AG09309 (cell line): Measurements from ENCODE around the gene BMF.
"Not testable (repeated sequence)": the region's sequence is repeated elsewhere in the genome, so short reads cannot be mapped to it uniquely, and the experiment has no call there.

Experiments used
- DNase-seq: peaks from one replicate; pipeline ENCODE4 v3.0.0-alpha.2; 2010; ENCODE audit warnings: low read depth
- H3K4me3 ChIP-seq: 2 replicates; pipeline ENCODE4 v1.5.1; 2011; ENCODE audit warnings: mild to moderate bottlenecking, low read depth, low read length, moderate library complexity; ENCODE audit not compliant: control insufficient read depth
- TF ChIP-seq, protein P1 (sequence below): IDR thresholded peaks from 2 replicates; pipeline ENCODE4 v1.5.1; 2011; ENCODE audit warnings: mild to moderate bottlenecking, low read depth, low read length, inconsistent platforms; ENCODE audit not compliant: insufficient read depth, control insufficient read depth; ENCODE audit errors: missing control alignments

The BMF gene

DNA sequence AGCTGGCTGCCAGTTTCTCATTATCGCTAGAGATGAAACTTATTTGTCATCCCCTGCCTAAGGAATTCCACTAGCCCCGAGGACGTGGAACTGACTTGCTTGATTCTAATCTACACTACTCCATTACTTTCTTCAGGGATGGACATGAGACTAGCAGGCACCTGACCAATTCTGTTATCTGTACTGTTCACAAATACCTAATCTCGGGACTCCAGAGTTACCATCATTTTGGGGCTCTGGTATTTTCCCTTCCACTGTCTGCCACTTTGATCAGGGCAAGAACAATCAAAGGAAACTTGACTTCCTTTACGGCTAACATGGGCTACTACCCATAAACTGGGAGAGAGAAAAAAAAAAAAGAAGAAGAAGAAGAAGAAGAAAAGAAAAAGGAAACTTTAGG is 27.8 kb downstream of the BMF start:
- TF ChIP-seq, protein P1, sequence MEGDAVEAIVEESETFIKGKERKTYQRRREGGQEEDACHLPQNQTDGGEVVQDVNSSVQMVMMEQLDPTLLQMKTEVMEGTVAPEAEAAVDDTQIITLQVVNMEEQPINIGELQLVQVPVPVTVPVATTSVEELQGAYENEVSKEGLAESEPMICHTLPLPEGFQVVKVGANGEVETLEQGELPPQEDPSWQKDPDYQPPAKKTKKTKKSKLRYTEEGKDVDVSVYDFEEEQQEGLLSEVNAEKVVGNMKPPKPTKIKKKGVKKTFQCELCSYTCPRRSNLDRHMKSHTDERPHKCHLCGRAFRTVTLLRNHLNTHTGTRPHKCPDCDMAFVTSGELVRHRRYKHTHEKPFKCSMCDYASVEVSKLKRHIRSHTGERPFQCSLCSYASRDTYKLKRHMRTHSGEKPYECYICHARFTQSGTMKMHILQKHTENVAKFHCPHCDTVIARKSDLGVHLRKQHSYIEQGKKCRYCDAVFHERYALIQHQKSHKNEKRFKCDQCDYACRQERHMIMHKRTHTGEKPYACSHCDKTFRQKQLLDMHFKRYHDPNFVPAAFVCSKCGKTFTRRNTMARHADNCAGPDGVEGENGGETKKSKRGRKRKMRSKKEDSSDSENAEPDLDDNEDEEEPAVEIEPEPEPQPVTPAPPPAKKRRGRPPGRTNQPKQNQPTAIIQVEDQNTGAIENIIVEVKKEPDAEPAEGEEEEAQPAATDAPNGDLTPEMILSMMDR = no peak
- no peak for DNase-seq
- H3K4me3 ChIP-seq = no peak overlapping the region

DNA sequence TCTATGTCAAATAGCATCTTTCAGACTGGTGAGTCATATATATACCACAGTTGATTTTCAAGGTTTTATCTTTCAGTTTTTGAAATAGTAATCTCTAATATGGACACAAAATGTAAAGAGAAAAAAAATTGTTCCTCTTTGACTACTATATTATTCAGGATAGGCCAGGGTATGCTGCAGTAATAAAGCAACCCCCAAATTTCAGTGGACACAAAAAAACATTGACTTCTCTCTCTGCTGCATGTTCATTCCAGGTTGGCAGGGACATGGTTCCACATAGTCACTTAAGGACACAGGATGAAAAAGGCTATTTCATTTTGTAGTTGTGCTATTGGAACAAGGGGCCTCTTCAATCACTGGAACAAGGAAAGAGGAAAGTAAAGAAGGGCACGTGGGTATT is 28.6 kb downstream of the BMF start:
- no peak for DNase-seq
- no peak overlapping the region for H3K4me3 ChIP-seq
- TF ChIP-seq, protein P1 = no peak

DNA sequence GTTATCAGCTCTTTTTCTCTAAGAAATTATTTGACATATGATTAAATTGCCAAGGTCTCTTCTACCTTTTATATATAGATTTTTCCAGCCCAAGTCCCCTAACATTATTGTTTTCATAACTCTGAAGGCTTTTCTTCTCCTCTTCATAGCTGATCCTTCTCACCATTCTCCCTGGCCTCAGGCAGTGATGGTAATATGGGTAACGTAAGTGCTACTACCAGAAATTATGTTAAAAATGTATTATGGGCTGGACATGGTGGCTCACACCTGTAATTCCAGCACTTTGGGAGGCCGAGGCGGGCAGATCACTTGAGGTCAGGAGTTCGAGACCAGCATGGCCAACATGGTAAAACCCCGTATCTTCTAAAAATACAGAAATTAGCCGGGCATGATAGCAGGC is 29.2 kb downstream of the BMF start:
- no peak overlapping the region for H3K4me3 ChIP-seq
- TF ChIP-seq, protein P1 = no peak
- DNase-seq = no peak

DNA sequence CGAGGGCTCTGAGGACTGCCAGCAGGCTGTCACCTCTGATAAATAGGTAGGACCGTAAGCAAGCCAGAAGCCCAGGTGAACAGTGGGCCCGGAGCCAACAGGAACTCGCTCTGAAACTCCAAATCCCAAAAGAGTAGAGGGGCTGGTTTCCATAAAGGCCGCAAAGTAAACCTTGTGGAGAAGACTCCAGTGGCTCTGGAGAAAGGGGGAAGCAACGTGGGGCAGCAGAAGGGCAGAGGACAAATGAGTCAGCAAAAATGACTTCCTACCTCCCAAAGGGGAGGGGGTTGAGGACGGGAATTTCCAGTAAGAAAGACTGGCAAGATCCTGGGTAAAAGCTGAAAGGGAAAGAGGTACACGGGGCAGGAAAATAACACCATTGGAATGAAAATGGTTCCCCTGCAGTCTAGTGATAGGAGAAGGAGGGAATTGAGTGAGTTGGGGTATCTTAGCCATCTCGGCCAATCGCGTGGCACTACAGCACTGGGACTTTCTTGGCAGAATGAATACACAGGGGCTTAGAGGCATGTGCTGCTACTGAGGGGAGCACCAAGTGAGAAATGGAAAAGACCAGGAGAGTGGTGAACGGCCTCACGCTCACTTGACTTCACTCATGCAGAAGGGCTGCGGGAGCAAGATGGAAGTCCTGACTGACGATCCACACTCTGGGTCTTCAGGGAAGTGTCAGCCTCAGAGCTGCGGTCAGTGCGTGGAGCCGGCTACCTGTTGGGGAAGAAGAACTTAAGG is 33.2 kb downstream of the BMF start:
- TF ChIP-seq, protein P1 = no peak
- no peak overlapping the region for H3K4me3 ChIP-seq
- no peak for DNase-seq

DNA sequence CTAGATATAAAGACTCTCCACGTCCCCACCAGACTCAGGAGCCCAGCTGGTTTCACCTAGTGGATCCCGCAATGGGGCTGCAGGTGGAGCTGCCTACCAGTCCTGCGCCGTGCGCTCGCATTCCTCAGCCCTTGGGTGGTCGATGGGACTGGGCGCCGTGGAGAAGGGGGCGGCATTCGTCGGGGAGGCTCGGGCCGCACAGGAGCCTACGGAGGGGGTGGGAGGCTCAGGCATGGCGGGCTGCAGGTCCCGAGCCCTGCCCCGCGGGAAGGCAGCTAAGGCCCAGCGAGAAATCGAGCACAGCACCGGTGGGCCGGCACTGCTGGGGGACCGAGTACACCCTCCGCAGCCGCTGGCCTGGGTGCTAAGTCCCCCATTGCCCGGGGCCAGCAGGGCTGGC is 34.0 kb downstream of the BMF start:
- H3K4me3 ChIP-seq, DNase-seq: not testable (repeated sequence)

DNA sequence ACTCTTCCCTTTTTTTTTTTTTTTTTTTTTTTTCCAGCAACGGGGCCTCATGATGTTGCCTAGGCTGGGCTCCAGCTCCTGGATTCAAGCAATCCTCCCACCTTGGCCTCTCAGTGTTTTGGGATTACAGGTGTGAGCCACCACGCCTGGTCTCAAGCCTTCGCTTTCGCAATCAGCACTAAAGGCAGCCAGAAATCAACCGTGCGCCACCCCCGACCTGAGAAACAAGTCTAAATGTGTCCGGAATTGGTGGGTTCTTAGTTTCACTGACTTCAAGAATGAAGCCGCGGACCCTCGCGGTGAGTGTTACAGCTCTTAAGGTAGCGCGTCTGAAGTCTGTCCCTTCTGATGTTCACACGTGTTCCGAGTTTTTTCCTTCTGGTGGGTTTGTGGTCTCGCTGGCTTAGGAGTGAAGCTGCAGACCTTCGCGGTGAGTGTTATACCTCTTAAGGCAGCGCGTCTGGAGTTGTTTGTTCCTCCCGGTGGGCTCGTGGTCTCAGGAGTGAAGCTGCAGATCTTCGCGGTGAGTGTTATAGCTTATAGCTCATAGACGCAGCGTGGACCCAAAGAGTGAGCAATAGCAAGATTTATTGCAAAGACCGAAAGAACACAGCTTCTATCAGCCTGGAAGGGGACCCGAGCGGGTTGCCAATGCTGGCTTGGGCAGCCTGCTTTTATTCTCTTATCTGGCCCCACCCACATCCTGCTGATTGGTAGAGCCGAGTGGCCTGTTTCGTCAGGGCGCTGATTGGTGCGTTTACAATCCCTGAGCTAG is 34.8 kb downstream of the BMF start:
- DNase-seq, H3K4me3 ChIP-seq: not testable (repeated sequence)

DNA sequence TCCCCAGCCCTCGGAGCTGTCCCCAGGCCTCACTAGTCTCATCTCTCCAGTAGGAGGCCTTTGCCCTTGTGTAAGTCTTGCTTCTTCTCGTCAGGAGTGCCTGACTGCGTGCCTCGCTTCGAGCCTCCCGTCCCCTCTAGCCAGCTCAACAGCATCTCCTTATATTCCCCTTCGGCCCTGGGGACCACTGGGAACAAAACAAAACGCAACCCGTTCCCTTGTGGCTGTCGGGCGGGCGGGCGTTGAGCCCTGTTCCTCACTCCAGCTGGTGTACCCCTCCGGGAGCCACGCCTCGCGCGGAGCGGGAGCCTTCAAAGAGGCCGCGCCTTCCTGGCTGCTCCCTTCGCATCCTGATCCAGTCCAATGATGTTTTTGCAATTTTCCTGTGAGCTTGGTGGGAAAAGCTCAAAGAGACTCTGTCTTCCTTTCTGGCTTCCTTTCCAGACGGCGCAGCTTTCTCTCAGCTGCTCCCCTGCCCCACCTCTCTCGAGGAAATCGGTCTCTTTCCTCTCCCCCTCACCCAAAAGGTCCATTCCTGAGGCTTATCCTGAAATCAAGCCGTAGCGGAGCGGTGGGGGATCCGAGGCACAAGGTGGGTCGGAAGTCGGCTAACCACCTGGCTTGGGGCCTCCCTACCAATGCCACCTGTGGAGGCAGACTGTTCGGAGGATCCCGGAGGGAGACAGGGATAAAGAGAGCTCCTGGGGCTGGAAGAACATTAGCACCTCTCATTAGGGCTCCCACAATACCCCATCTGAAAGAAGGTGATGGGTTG is 36.3 kb downstream of the BMF start:
- TF ChIP-seq, protein P1 = no peak
- H3K4me3 ChIP-seq = no peak overlapping the region
- no peak for DNase-seq
